GM18868 (cell line): ENCODE results near the gene KIR2DL3.
"Not testable (repeated sequence)": the region's sequence is repeated elsewhere in the genome, so short reads cannot be mapped to it uniquely, and the experiment has no call there.

Experiments used
- ATAC-seq: cut with Tn5 transposase; IDR thresholded peaks from one replicate; pipeline ENCODE4 v1.9.1; 2021; ENCODE audit warnings: mild to moderate bottlenecking, moderate library complexity; ENCODE audit not compliant: unreplicated experiment

KIR2DL3 gene

GRCh38 chr19:54741950-54742349 lies 3.6 kb downstream of the KIR2DL3 start:
- ATAC-seq: not testable (repeated sequence)

DNA sequence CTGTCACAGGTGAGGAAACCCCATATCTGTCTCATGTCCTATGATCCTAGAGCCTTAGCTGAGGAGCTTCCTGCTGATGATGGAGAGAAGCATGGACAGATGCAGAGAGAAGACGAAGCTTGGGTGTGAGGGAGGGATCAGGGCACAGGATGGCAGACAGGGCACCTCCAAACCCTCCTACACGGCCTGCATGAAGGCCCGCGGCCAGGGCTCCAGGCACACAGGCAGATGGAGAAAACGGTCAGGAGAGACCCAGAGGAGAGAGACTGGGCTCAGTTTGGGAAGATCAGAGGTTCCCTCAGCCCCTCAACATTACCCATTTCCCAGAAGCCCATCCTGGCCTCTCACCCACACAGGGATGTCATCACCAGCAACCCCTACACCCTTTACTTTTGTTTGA lies 5.8 kb downstream of the KIR2DL3 start:
- not testable (repeated sequence) for ATAC-seq

- ATAC-seq: not testable (repeated sequence)
Observed at GRCh38 chr19:54747614-54748322, 9.5 kb downstream of the KIR2DL3 start.

DNA sequence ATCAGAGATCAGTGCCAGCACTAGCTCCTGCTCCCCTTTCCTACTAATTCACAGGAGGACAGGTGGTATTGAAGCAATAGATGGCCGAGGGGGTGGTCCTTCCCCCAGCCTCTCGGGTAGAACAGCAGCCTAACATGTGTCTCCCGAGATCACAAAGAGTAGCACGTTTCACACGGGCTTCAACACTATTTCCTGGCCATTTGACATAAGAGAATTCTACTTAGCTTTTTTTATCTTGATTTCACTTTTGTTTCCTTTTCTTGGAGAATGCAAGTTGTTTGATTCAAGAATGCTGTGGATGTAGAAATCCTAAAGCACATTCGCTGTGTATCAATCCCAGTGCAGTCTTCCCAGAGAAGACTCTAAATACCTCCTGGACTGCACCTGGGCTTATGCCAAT lies 12.0 kb downstream of the KIR2DL3 start:
- not testable (repeated sequence) for ATAC-seq

DNA sequence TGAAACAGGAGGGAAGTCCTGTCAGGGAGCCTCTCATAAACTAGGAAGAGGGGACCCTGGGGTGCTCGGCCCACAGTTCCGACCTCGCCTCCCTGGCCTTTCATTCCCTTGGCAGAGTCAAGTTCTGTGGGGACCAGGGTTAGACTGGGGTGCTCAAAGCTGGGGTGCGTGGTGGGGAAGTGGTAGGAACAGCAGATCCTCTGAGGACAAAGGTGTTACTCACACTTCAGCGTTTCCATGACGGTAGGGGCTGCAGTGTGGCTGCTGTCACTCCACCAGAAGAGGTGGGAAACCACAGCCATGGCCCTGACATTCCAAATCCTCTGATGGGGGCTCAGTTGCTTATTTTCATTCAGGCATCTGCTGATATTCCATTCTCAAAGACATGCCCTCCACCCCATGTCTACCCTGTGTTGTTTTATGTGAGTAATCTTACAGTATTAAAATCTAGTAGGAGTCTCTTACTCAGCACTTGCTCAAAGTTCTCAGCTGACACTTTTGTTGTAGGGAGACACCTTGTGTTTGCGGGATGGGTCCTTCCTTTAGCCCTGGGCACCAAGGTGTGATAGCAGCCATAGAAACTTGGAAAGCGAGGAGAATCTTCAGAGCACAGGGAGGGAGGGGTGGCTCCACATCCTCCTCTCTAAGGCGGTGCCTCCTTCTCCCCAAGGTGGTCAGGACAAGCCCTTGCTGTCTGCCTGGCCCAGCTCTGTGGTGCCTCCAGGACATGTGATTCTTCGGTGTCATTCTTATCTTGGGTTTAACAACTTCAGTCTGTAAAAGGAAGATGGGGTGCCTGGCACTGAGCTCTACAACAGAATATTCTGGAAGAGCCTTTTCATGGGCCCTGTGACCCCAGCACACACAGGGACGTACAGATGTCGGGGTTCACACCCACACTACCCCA lies 18.1 kb downstream of the KIR2DL3 start:
- ATAC-seq: not testable (repeated sequence)

- ATAC-seq: not testable (repeated sequence)
Observed at GRCh38 chr19:54758577-54758976, 20.3 kb downstream of the KIR2DL3 start.

- ATAC-seq: not testable (repeated sequence)
Observed at GRCh38 chr19:54764219-54764618, 25.9 kb downstream of the KIR2DL3 start.

DNA sequence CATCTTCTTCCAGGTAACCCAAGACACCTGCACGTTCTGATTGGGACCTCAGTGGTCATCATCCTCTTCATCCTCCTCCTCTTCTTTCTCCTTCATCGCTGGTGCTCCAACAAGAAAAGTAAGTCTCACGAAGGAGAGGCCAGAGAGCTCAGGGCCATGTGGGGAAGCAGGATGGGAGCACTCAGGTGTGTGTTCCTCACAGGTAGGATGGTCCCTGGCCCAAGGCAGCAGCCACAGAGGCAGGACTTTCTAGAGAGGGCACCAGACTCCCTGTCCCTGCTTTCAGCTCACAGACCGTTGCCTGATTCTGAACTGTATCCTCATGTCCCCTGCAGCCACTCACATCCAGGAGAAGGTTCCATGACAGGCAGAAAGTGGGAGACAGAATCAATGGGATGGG lies 28.2 kb downstream of the KIR2DL3 start:
- not testable (repeated sequence) for ATAC-seq

DNA sequence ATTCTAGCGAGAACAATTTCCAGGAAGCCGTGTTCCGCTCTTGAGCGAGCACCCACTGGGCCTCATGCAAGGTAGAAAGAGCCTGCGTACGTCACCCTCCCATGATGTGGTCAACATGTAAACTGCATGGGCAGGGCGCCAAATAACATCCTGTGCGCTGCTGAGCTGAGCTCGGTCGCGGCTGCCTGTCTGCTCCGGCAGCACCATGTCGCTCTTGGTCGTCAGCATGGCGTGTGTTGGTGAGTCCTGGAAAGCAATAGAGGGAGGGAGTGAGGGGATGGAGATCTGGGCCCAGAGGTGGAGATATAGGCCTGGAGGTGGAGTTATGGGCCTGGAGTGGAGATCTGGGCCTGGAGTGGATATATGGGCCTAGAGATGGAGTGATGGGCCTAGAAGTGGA lies 31.3 kb downstream of the KIR2DL3 start, which contains the start of gene KIR2DL1:
KIR2DL1 (plus strand) TSS at position 148 of the 400 bp plus-strand sequence; CDS start at position 206, 58 bp downstream.
- ATAC-seq: not testable (repeated sequence)

DNA sequence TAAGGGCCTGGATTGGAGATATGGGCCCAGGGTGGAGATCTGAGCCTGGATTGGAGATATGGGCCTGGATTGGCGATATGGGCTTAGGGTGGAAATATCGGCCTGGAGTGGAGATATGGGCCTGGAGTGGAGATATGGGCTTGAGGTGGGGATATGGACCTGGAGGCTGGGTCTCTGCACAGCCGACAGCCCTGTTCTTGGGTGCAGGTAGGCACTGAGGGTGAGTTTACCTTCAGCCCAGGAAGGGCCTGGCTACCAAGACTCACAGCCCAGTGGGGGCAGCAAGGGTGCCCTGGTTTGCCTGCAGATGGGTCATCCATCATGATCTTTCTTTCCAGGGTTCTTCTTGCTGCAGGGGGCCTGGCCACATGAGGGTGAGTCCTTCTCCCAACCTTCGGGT lies 32.2 kb downstream of the KIR2DL3 start:
- not testable (repeated sequence) for ATAC-seq

GRCh38 chr19:54771018-54771960 lies 33.0 kb downstream of the KIR2DL3 start:
- ATAC-seq: not testable (repeated sequence)

- ATAC-seq: not testable (repeated sequence)
Observed at GRCh38 chr19:54772666-54773065, 34.4 kb downstream of the KIR2DL3 start.

DNA sequence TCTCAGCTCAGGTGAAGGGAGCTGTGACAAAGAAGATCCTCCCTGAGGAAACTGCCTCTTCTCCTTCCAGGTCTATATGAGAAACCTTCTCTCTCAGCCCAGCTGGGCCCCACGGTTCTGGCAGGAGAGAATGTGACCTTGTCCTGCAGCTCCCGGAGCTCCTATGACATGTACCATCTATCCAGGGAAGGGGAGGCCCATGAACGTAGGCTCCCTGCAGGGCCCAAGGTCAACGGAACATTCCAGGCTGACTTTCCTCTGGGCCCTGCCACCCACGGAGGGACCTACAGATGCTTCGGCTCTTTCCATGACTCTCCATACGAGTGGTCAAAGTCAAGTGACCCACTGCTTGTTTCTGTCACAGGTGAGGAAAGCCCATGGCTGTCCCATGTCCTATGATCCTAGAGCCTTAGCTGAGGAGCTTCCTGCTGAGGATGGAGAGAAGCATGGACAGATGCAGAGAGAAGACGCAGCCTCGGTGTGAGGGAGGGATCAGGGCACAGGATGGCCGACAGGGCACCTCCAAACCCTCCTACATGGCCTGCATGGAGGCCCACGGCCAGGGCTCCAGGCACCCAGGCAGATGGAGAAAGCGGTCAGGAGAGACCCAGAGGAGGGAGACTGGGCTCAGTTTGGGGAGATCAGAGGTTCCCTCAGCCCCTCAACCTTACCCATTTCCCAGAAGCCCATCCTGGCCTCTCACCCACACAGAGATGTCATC lies 36.9 kb downstream of the KIR2DL3 start:
- not testable (repeated sequence) for ATAC-seq

DNA sequence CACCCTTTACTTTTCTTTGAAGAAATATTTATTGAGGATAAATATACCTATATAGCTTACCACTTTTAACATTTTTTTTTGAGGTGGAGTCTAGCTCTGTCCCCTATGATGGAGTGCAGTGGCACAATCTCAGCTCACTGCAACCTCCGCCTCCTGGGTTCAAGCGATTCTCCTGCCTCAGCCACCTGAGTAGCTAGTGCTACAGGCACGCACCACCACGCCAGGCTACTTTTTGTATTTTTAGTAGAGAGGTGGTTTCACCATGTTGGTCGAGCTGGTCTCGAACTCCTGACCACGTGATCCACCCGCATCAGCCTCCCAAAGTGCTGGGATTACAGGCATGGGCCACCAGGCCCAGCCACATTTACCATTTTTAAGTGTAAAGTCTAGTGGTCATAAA lies 37.5 kb downstream of the KIR2DL3 start:
- not testable (repeated sequence) for ATAC-seq

- not testable (repeated sequence) for ATAC-seq
Observed at GRCh38 chr19:54777851-54778250, 39.5 kb downstream of the KIR2DL3 start.

- not testable (repeated sequence) for ATAC-seq
Observed at GRCh38 chr19:54778896-54779295, 40.6 kb downstream of the KIR2DL3 start.

DNA sequence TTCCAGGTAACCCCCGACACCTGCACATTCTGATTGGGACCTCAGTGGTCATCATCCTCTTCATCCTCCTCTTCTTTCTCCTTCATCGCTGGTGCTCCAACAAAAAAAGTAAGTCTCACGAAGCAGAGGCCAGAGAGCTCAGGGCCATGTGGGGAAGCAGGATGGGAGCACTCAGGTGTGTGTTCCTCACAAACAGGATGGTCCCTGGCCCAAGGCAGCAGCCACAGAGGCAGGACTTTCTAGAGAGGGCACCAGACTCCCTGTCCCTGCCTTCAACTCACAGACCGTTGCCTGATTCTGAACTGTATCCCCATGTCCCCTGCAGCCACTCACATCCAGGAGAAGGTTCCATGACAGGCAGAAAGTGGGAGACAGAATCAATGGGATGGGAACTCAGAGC lies 44.6 kb downstream of the KIR2DL3 start:
- ATAC-seq: not testable (repeated sequence)

GRCh38 chr19:54786091-54786723 lies 47.9 kb downstream of the KIR2DL3 start:
- not testable (repeated sequence) for ATAC-seq

DNA sequence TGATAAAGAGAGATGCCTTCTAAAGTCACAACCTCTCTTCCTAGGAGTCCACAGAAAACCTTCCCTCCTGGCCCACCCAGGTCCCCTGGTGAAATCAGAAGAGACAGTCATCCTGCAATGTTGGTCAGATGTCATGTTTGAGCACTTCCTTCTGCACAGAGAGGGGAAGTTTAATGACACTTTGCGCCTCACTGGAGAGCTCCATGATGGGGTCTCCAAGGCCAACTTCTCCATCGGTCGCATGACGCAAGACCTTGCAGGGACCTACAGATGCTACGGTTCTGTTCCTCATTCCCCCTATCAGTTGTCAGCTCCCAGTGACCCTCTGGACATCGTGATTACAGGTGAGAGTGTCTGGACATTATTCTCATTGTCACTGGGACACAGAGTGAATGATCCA lies 49.8 kb downstream of the KIR2DL3 start:
- ATAC-seq: not testable (repeated sequence)
